ENCODE data around the gene AK4. TPM values are rescaled to one million over a fixed set of nuclear protein-coding genes. Genes with fewer than 3 reads are reported as not detected.

Gene AK4
- total and polyA plus RNA-seq, 2 experiments from 2014 or later, result 65.4 to 110 TPM

GRCh38 chr1:65267683-65268082, 119.7 kb downstream of the AK4 start:
- no peaks in the 10 kb centered on the region for H3K79me2 ChIP-seq (ENCODE audit: insufficient read depth)
- in situ Hi-C loops (cut with MboI), result no loop called here

GRCh38 chr1:65269612-65270011, 121.6 kb downstream of the AK4 start:
- TF ChIP-seq EZH2phosphoT487 (IDR thresholded peaks at IDR 0.05; ENCODE audit: insufficient read depth, low read depth) (no peak), EZH2 (IDR thresholded peaks at IDR 0.05; ENCODE audit: insufficient read depth, poor library complexity, severe bottlenecking) (no peak)
- H3K4me1 ChIP-seq (ENCODE audit: insufficient read depth), result peaks cover 8% of the 10 kb centered on the region; the same call in 1 of the 2 replicates
- 67 to 78% methylated on average over 2 of the region's 2 CpGs for WGBS, 2 experiments (ENCODE audit: low coverage in 1 of 2, low lambda C conversion rate in 2 of 2, missing lambda C conversion rate in 2 of 2)

More at GRCh38 chr1:65267683-65268082, 119.7 kb downstream of the AK4 start:
- no peaks in the 10 kb centered on the region for H3K9me3 ChIP-seq (ENCODE audit: low read depth)
- no peak for TF ChIP-seq EZH2 (IDR thresholded peaks at IDR 0.05; ENCODE audit: insufficient read depth, poor library complexity, severe bottlenecking)
- no peak for TF ChIP-seq EZH2phosphoT487 (IDR thresholded peaks at IDR 0.05; ENCODE audit: insufficient read depth, low read depth)
- peaks cover 8% of the 10 kb centered on the region; the same call in 1 of the 2 replicates for H3K4me1 ChIP-seq (ENCODE audit: insufficient read depth)
- no peak overlapping the region for H2AFZ ChIP-seq
- 96 to 100% methylated on average over 1 of the region's 1 CpG for WGBS, 2 experiments (ENCODE audit: low coverage in 1 of 2, low lambda C conversion rate in 2 of 2, missing lambda C conversion rate in 2 of 2)
- H3K27ac ChIP-seq, result no peak overlapping the region
- no peaks in the 10 kb centered on the region for H3K9me2 ChIP-seq (ENCODE audit: insufficient read depth)
- H3K36me3 ChIP-seq (ENCODE audit: low read depth), result no peaks in the 10 kb centered on the region
- H4K20me1 ChIP-seq (ENCODE audit: insufficient read depth), result no peaks in the 10 kb centered on the region
- H3K4me2 ChIP-seq (ENCODE audit: unreplicated experiment), result no peak overlapping the region
- DNase-seq, result no peak
- H3K27me3 ChIP-seq (replicated peaks; ENCODE audit: insufficient read depth), result no peaks in the 10 kb centered on the region
- H3F3A ChIP-seq (ENCODE audit: insufficient read depth), result 0 out of 2 replicates have a peak, but pooled peaks cover 6% of the 10 kb centered on the region
- H3K9ac ChIP-seq, result no peak overlapping the region
- no peak overlapping the region for H3K4me3 ChIP-seq

GRCh38 chr1:65276197-65276939, 128.4 kb downstream of the AK4 start:
- Histone ChIP-seq H2AFZ (no peak overlapping the region), H3K4me2 (ENCODE audit: unreplicated experiment) (no peak overlapping the region), H3K9ac (no peak overlapping the region), H3K4me3 (no peak overlapping the region), H3K4me1 (ENCODE audit: insufficient read depth) (no peaks in the 10 kb centered on the region), H3K79me2 (ENCODE audit: insufficient read depth) (no peaks in the 10 kb centered on the region), H3K9me3 (ENCODE audit: low read depth) (no peaks in the 10 kb centered on the region), H3K27ac (no peak overlapping the region), H4K20me1 (ENCODE audit: insufficient read depth) (no peaks in the 10 kb centered on the region), H3K27me3 (replicated peaks; ENCODE audit: insufficient read depth) (no peaks in the 10 kb centered on the region), H3K9me2 (ENCODE audit: insufficient read depth) (no peaks in the 10 kb centered on the region), H3F3A (ENCODE audit: insufficient read depth) (no peaks in the 10 kb centered on the region), H3K36me3 (ENCODE audit: low read depth) (no peaks in the 10 kb centered on the region)
- WGBS, 2 experiments (ENCODE audit: low coverage in 1 of 2, low lambda C conversion rate in 2 of 2, missing lambda C conversion rate in 2 of 2), result 48 to 53% methylated on average over 1 of the region's 1 CpG
- TF ChIP-seq EZH2 (IDR thresholded peaks at IDR 0.05; ENCODE audit: insufficient read depth, poor library complexity, severe bottlenecking) (no peak), EZH2phosphoT487 (IDR thresholded peaks at IDR 0.05; ENCODE audit: insufficient read depth, low read depth) (no peak)
- DNase-seq, result no peak
- in situ Hi-C loops (cut with MboI), result no loop called here

More at GRCh38 chr1:65269612-65270011, 121.6 kb downstream of the AK4 start:
- Histone ChIP-seq H3K9ac (no peak overlapping the region), H3K4me2 (ENCODE audit: unreplicated experiment) (no peak overlapping the region), H4K20me1 (ENCODE audit: insufficient read depth) (no peaks in the 10 kb centered on the region), H3K9me2 (ENCODE audit: insufficient read depth) (no peaks in the 10 kb centered on the region), H2AFZ (no peak overlapping the region), H3F3A (ENCODE audit: insufficient read depth) (0 out of 2 replicates have a peak, but pooled peaks cover 6% of the 10 kb centered on the region), H3K4me3 (no peak overlapping the region), H3K9me3 (ENCODE audit: low read depth) (no peaks in the 10 kb centered on the region), H3K36me3 (ENCODE audit: low read depth) (no peaks in the 10 kb centered on the region), H3K27ac (no peak overlapping the region), H3K27me3 (replicated peaks; ENCODE audit: insufficient read depth) (no peaks in the 10 kb centered on the region), H3K79me2 (ENCODE audit: insufficient read depth) (no peaks in the 10 kb centered on the region)
- in situ Hi-C loops (cut with MboI), result no loop called here
- no peak for DNase-seq

- Histone ChIP-seq H3K27ac (no peak overlapping the region), H3K4me1 (ENCODE audit: insufficient read depth) (no peaks in the 10 kb centered on the region), H3F3A (ENCODE audit: insufficient read depth) (no peaks in the 10 kb centered on the region), H3K9me2 (ENCODE audit: insufficient read depth) (no peaks in the 10 kb centered on the region), H3K4me3 (no peak overlapping the region), H3K36me3 (ENCODE audit: low read depth) (no peaks in the 10 kb centered on the region), H4K20me1 (ENCODE audit: insufficient read depth) (no peaks in the 10 kb centered on the region), H3K9ac (no peak overlapping the region), H3K4me2 (ENCODE audit: unreplicated experiment) (no peak overlapping the region), H2AFZ (no peak overlapping the region), H3K79me2 (ENCODE audit: insufficient read depth) (no peaks in the 10 kb centered on the region), H3K9me3 (ENCODE audit: low read depth) (no peaks in the 10 kb centered on the region), H3K27me3 (replicated peaks; ENCODE audit: insufficient read depth) (no peaks in the 10 kb centered on the region)
- 64 to 65% methylated on average over 10 of the region's 10 CpGs for WGBS, 2 experiments (ENCODE audit: low coverage in 1 of 2, low lambda C conversion rate in 2 of 2, missing lambda C conversion rate in 2 of 2)
- no peak for TF ChIP-seq EZH2phosphoT487 (IDR thresholded peaks at IDR 0.05; ENCODE audit: insufficient read depth, low read depth)
- TF ChIP-seq EZH2 (IDR thresholded peaks at IDR 0.05; ENCODE audit: insufficient read depth, poor library complexity, severe bottlenecking), result no peak
- no peak for DNase-seq
- in situ Hi-C loops (cut with MboI), result no loop called here
Measured at GRCh38 chr1:65277605-65278347, 129.8 kb downstream of the AK4 start.

Data from GM23248 (cell line).